HCT116 (cell line): Measurements from ENCODE around the gene GPR37L1.

ENCODE experiments used
- CBX3 ChIP-seq: IDR thresholded peaks from 2 replicates; pipeline ENCODE4 v1.6.1; 2012; ENCODE audit warnings: low read depth
- CTCF ChIP-seq, 3 experiments: fragments of 200-600 bp in 1 of 3; sonication (generic) in 1 of 3; IDR thresholded peaks in 2 of 3; conservative IDR thresholded peaks in 1 of 3; 2 replicates each; pipeline ENCODE4 v1.5.1; 2012 to 2017; ENCODE audit warnings: low read depth in 2 of 3, low read length in 2 of 3, antibody characterized with exemption in 1 of 3, borderline replicate concordance in 1 of 3, control low read depth in 1 of 3, mild to moderate bottlenecking in 1 of 3, mixed read lengths in 1 of 3, mixed run types in 1 of 3, moderate library complexity in 1 of 3; ENCODE audit not compliant: insufficient read depth in 1 of 3
- EZH2phosphoT487 ChIP-seq: fragments of 200-600 bp; IDR thresholded peaks from 2 replicates; pipeline ENCODE4 v1.6.1; 2018; ENCODE audit warnings: antibody characterized with exemption, borderline replicate concordance
- JUND ChIP-seq: IDR thresholded peaks from 2 replicates; pipeline ENCODE4 v1.6.1; 2012
- MAX ChIP-seq: IDR thresholded peaks from 2 replicates; pipeline ENCODE4 v1.6.1; 2012
- POLR2A ChIP-seq: IDR thresholded peaks from 2 replicates; pipeline ENCODE4 v1.7.0; 2011; ENCODE audit warnings: borderline replicate concordance; ENCODE audit not compliant: insufficient read depth, insufficient read length; ENCODE audit errors: extremely low read depth
- POLR2AphosphoS5 ChIP-seq: IDR thresholded peaks from 2 replicates; pipeline ENCODE4 v1.6.1; 2011; ENCODE audit warnings: mild to moderate bottlenecking, low read depth, low read length, moderate library complexity
- ZNF274 ChIP-seq: fragments of 200-500 bp; sonication (Bioruptor generic); IDR thresholded peaks from 2 replicates; pipeline ENCODE4 v1.6.1; 2014; ENCODE audit warnings: mild to moderate bottlenecking, low read depth, low read length, inconsistent platforms

- no peak for TF ChIP-seq POLR2A
- TF ChIP-seq CTCF (IDR thresholded peaks at IDR 0.05 in 2 of 3, conservative IDR thresholded peaks at IDR 0.05 in 1 of 3; ENCODE audit: borderline replicate concordance in 1 of 3, insufficient read depth in 1 of 3, low read depth in 2 of 3, low read length in 2 of 3) = no peak
- TF ChIP-seq MAX = no peak
- no peak for TF ChIP-seq ZNF274
- no peak for TF ChIP-seq EZH2phosphoT487
- no peak for TF ChIP-seq CBX3
- TF ChIP-seq JUND = no peak
- TF ChIP-seq POLR2AphosphoS5 = no peak
Observed at GRCh38 chr1:202106340-202107254, 16.1 kb upstream of the GPR37L1 start.
